ENCODE results near the gene A2M. TPM values are rescaled to one million over a fixed set of nuclear protein-coding genes. Genes with fewer than 3 reads are reported as not detected.
"Not testable (repeated sequence)": the region's sequence is repeated elsewhere in the genome, so short reads cannot be mapped to it uniquely, and the experiment has no call there.

A2M gene
- total RNA-seq, result 996 TPM
- long read RNA-seq, full-length matches to known transcripts, result 25 of 809 reads
- long read RNA-seq, partial matches to known transcripts, result 736 of 809 reads
- long read RNA-seq, other reads (novel, unspliced or antisense), result 48 of 809 reads

- no peak for DNase-seq (ENCODE audit: low spot score)
Observed at GRCh38 chr12:9115731-9116559, at the start of gene A2M. A2M (minus strand) TSS chr12:9115919; CDS start chr12:9115849, 70 bp downstream.

GRCh38 chr12:9163392-9163791 lies 47.7 kb upstream of the A2M start:
- DNase-seq (ENCODE audit: low spot score), result no peak

GRCh38 chr12:9156119-9156518 lies 40.4 kb upstream of the A2M start:
- no peak for DNase-seq (ENCODE audit: low spot score)

- DNase-seq (ENCODE audit: low spot score), result no peak
Observed at GRCh38 chr12:9149372-9149771, 33.7 kb upstream of the A2M start.

GRCh38 chr12:9148926-9149325 lies 33.2 kb upstream of the A2M start:
- DNase-seq (ENCODE audit: low spot score), result no peak

GRCh38 chr12:9147461-9147860 lies 31.7 kb upstream of the A2M start:
- no peak for DNase-seq (ENCODE audit: low spot score)

- DNase-seq (ENCODE audit: low spot score), result no peak
Observed at GRCh38 chr12:9144730-9145106, 29.0 kb upstream of the A2M start.

GRCh38 chr12:9143929-9144729 lies 28.4 kb upstream of the A2M start:
- DNase-seq (ENCODE audit: low spot score), result no peak

- DNase-seq (ENCODE audit: low spot score), result no peak
Observed at GRCh38 chr12:9143137-9143536, 27.4 kb upstream of the A2M start.

- DNase-seq (ENCODE audit: low spot score), result not testable (repeated sequence)
Observed at GRCh38 chr12:9139588-9140290, 24.0 kb upstream of the A2M start.

- DNase-seq (ENCODE audit: low spot score), result no peak
Observed at GRCh38 chr12:9135903-9136310, 20.2 kb upstream of the A2M start.

- no peak for DNase-seq (ENCODE audit: low spot score)
Observed at GRCh38 chr12:9134981-9135628, 19.4 kb upstream of the A2M start.

- DNase-seq (ENCODE audit: low spot score), result no peak
Observed at GRCh38 chr12:9133216-9133916, 17.6 kb upstream of the A2M start.

- DNase-seq (ENCODE audit: low spot score), result no peak
Observed at GRCh38 chr12:9132008-9132535, 16.4 kb upstream of the A2M start.

- no peak for DNase-seq (ENCODE audit: low spot score)
Observed at GRCh38 chr12:9130244-9130643, 14.5 kb upstream of the A2M start.

- DNase-seq (ENCODE audit: low spot score), result no peak
Observed at GRCh38 chr12:9127936-9128663, 12.4 kb upstream of the A2M start.

- no peak for DNase-seq (ENCODE audit: low spot score)
Observed at GRCh38 chr12:9127484-9127883, 11.8 kb upstream of the A2M start.

- no peak for DNase-seq (ENCODE audit: low spot score)
Observed at GRCh38 chr12:9124383-9125031, 8.8 kb upstream of the A2M start.

GRCh38 chr12:9123781-9124382 lies 8.2 kb upstream of the A2M start:
- no peak for DNase-seq (ENCODE audit: low spot score)
